ENCODE results near the gene SWSAP1. TPM values are rescaled to one million over a fixed set of nuclear protein-coding genes. Genes with fewer than 3 reads are reported as not detected.
A peak's percentile ranks its signal among the peaks of the same experiment; 100 is the strongest.

The SWSAP1 gene
- total and polyA plus RNA-seq, 9 of the 15 experiments (the other 6 are each of a cell fraction or from before 2014, with no cell fraction given), result 0.18 to 2.8 (median 1.7) TPM

DNA sequence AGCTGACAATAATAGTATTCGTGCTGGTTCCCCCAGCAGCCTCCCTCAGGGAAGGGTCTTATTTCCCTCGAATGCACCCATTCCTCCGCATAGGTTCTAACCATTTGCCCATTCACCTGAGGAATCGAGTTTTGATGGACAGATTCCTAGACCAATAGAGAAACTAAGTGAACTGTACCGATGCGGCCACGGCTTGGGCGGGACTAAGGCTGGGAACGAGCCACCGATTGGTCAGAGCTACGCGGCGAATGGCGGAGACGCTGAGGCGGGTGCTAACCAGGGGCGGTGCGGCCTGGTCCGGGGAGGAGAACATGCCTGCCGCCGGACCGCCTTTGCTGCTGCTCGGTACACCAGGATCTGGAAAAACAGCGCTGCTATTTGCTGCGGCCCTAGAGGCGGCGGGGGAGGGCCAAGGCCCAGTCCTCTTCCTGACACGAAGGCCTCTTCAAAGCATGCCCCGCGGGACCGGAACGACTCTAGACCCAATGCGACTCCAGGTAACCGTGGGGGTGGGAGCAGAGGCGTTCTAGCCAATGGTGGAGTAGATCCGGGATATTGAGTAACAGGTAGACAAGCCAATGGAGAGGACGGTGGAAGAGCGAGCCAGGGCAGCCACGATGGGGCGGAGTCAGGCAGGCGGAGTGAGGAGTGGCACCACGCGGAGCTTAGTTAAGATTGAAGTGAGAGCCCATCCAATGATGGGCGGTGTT lies at the start of gene SWSAP1 (continued):
- TF ChIP-seq ARID3A (IDR thresholded peaks at IDR 0.05; ENCODE audit: borderline replicate concordance, low read depth, low read length) (peak; percentile 71; the same call in 1 of the 2 replicates), RBM14 (IDR thresholded peaks at IDR 0.05; ENCODE audit: borderline replicate concordance, insufficient read depth, low read depth, low read length) (no peak), KLF1 (tag; IDR thresholded peaks at IDR 0.05) (no peak), RBM34 (IDR thresholded peaks at IDR 0.05; ENCODE audit: borderline replicate concordance, insufficient read depth, low read length) (no peak), NFIX (CRISPR knock-in tag; IDR thresholded peaks at IDR 0.05; ENCODE audit: low read depth) (no peak), NUFIP1 (IDR thresholded peaks at IDR 0.05; ENCODE audit: partially characterized antibody) (no peak), ZKSCAN3 (CRISPR knock-in tag; IDR thresholded peaks at IDR 0.05) (no peak), NR1H2 (CRISPR knock-in tag; IDR thresholded peaks at IDR 0.05) (no peak), ZNF76 (CRISPR knock-in tag; IDR thresholded peaks at IDR 0.05; ENCODE audit: borderline replicate concordance) (0 out of 2 replicates have a peak, but pooled peaks have one; percentile 60), ZNF764 (CRISPR knock-in tag; IDR thresholded peaks at IDR 0.05; ENCODE audit: low read depth) (no peak), GATAD2A (IDR thresholded peaks at IDR 0.05) (no peak), ELK1 (CRISPR knock-in tag; IDR thresholded peaks at IDR 0.05) (no peak), HMG20B (CRISPR knock-in tag; IDR thresholded peaks at IDR 0.05) (no peak), SRSF1 (IDR thresholded peaks at IDR 0.05; ENCODE audit: low read depth, low read length) (no peak), EWSR1 (IDR thresholded peaks at IDR 0.05; ENCODE audit: borderline replicate concordance, low read depth, partially characterized antibody) (no peak), ZFP36 (IDR thresholded peaks at IDR 0.05; ENCODE audit: low read depth, low read length, partially characterized antibody) (no peak), ZNF77 (CRISPR knock-in tag; IDR thresholded peaks at IDR 0.05) (no peak), HMBOX1 (IDR thresholded peaks at IDR 0.05) (peak; percentile 28; the same call in 1 of the 2 replicates), ZMIZ1 (IDR thresholded peaks at IDR 0.05; ENCODE audit: low read depth in 2 of 2, low read length in 2 of 2) (peak in 1 of 2 experiments; percentile 20; a peak in 1 of 4 replicates)
- TF ChIP-seq, protein P1, sequence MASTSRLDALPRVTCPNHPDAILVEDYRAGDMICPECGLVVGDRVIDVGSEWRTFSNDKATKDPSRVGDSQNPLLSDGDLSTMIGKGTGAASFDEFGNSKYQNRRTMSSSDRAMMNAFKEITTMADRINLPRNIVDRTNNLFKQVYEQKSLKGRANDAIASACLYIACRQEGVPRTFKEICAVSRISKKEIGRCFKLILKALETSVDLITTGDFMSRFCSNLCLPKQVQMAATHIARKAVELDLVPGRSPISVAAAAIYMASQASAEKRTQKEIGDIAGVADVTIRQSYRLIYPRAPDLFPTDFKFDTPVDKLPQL (IDR thresholded peaks at IDR 0.05; ENCODE audit: extremely low read depth, insufficient read length), result no peak
